Regular cardiac myocyte (primary cell): Measurements from ENCODE around the gene CD300LB. TPM values are rescaled to one million over a fixed set of nuclear protein-coding genes. Genes with fewer than 3 reads are reported as not detected.

Experiments used
- total RNA-seq: library from RNA; depleted of rRNA; stranded (reverse); fragments of >200 nt; gene quantifications from 2 replicates; pipeline ENCODE4 v1.2.3, GENCODE V29; 2014

Gene CD300LB
- not detected in 2 replicates for total RNA-seq

DNA sequence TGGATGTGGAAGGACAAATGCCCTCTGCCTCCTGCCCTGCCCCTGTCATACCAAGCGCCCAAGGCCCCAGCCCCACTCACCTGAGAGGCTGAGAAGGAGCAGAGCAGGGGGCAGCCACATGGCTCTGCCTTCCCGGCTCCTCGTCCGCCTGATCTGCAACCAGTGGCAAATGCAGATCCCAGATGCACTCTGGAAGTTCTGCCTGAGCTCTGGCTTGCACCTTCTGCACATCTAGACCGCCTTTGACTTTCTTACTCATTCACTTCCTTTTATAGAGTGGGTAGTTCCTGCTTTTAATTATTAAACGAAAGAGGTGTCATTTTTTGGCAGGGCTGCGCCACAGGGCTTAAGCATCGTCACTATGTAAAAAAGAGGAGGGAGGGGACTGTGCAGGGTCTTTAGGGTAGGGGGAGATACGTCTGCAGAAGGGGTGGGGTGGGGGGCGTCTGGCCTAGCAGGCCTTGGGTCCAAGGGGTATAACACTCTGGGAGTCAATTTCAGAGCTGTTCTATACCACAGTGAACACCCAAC is at the start of gene CD300LB:
CD300LB (minus strand) TSS at position 245 of the 531 bp plus-strand sequence; CDS start at position 120, 125 bp downstream.

GRCh38 chr17:74567397-74567796 is 36.1 kb upstream of the CD300LB start, which contains the start of gene CD300H:
TSS of gene CD300H (minus strand) at chr17:74567509.

GRCh38 chr17:74545843-74546230 is 14.6 kb upstream of the CD300LB start, which contains the start of gene CD300C:
TSS of gene CD300C (minus strand) at chr17:74546115. CDS start at chr17:74545782, 333 bp downstream.

Other genes starting within 250 kb of the CD300LB start
- gene KIF19, start 205.2 kb downstream of the CD300LB start, total RNA-seq = not detected in 2 replicates
- gene BTBD17, start 169.6 kb downstream of the CD300LB start, total RNA-seq = not detected in 2 replicates
- not detected in 2 replicates for gene GPR142, start 164.0 kb downstream of the CD300LB start, total RNA-seq
- gene GPRC5C, start 99.4 kb downstream of the CD300LB start, total RNA-seq = 7.9 and 15.5 TPM in 2 replicates
- under 0.01 TPM in 1 of 2 replicates, not detected in the other for gene CD300A, start 64.8 kb downstream of the CD300LB start, total RNA-seq
- 0.19 TPM in 1 of 2 replicates, not detected in the other for gene CD300C, start 14.6 kb upstream of the CD300LB start, total RNA-seq
- gene CD300H, start 36.0 kb upstream of the CD300LB start, total RNA-seq = not detected in 2 replicates
- not detected in 2 replicates for gene CD300LD, start 60.8 kb upstream of the CD300LB start, total RNA-seq
- not detected in 2 replicates for gene CD300E, start 92.3 kb upstream of the CD300LB start, total RNA-seq
- gene CD300LF, start 181.4 kb upstream of the CD300LB start, total RNA-seq = not detected in 2 replicates
- under 0.01 and 0.19 TPM in 2 replicates for gene RAB37, start 205.8 kb upstream of the CD300LB start, total RNA-seq
- 3.4 and 10.7 TPM in 2 replicates for gene NHERF1, start 217.2 kb upstream of the CD300LB start, total RNA-seq
- 28.0 and 35.5 TPM in 2 replicates for gene NAT9, start 244.9 kb upstream of the CD300LB start, total RNA-seq